ENCODE results near the gene TMEM8B. TPM values are rescaled to one million over a fixed set of nuclear protein-coding genes. Genes with fewer than 3 reads are reported as not detected.
"Not testable (repeated sequence)": the region's sequence is repeated elsewhere in the genome, so short reads cannot be mapped to it uniquely, and the experiment has no call there.

TMEM8B gene
- total and polyA plus RNA-seq, 2 donors, result 1.5 to 11.9 TPM

GRCh38 chr9:35884908-35885307, 55.9 kb downstream of the TMEM8B start:
- not testable (repeated sequence) for H3K36me3 ChIP-seq (ENCODE audit: control insufficient read depth in 2 of 2, insufficient read depth in 2 of 2, low read length in 1 of 2); H3K9me3 ChIP-seq (ENCODE audit: control insufficient read depth in 2 of 2, insufficient read depth in 1 of 2, low read length in 1 of 2); DNase-seq (ENCODE audit: low read depth in 6 of 9, low spot score in 9 of 9); H3K4me1 ChIP-seq (ENCODE audit: control insufficient read depth in 2 of 2, insufficient read depth in 2 of 2, low read length in 2 of 2); H3K4me3 ChIP-seq (ENCODE audit: low read length in 2 of 2); H3K27ac ChIP-seq (ENCODE audit: low read depth in 1 of 2, low read length in 1 of 2); H3K27me3 ChIP-seq (ENCODE audit: control insufficient read depth in 2 of 2, insufficient read depth in 1 of 2, low read length in 1 of 2)
- 92% methylated on average over 3 of the region's 3 CpGs for WGBS

GRCh38 chr9:35891646-35892045, 62.6 kb downstream of the TMEM8B start:
- H3K36me3 ChIP-seq (ENCODE audit: control insufficient read depth in 2 of 2, insufficient read depth in 2 of 2, low read length in 1 of 2), result no peaks in the 10 kb centered on the region
- no peak overlapping the region for H3K27ac ChIP-seq (ENCODE audit: low read depth in 1 of 2, low read length in 1 of 2)
- WGBS, result 71% methylated on average over 3 of the region's 3 CpGs
- no peak overlapping the region for H3K4me3 ChIP-seq (ENCODE audit: low read length in 2 of 2)
- H3K27me3 ChIP-seq (ENCODE audit: control insufficient read depth in 2 of 2, insufficient read depth in 1 of 2, low read length in 1 of 2), result peaks cover 0 to 15% of the 10 kb centered on the region in 2 donors
- no peak for DNase-seq (ENCODE audit: low read depth in 6 of 9, low spot score in 9 of 9)
- no peaks in the 10 kb centered on the region for H3K9me3 ChIP-seq (ENCODE audit: control insufficient read depth in 2 of 2, insufficient read depth in 1 of 2, low read length in 1 of 2)
- H3K4me1 ChIP-seq (ENCODE audit: control insufficient read depth in 2 of 2, insufficient read depth in 2 of 2, low read length in 2 of 2), result peaks cover 0 to 5% of the 10 kb centered on the region in 2 donors

- DNase-seq (ENCODE audit: low read depth in 6 of 9, low spot score in 9 of 9), result no peak
- Histone ChIP-seq H3K4me1 (ENCODE audit: control insufficient read depth in 2 of 2, insufficient read depth in 2 of 2, low read length in 2 of 2) (peaks cover 0 to 5% of the 10 kb centered on the region in 2 donors), H3K27me3 (ENCODE audit: control insufficient read depth in 2 of 2, insufficient read depth in 1 of 2, low read length in 1 of 2) (peaks cover 0 to 15% of the 10 kb centered on the region in 2 donors), H3K36me3 (ENCODE audit: control insufficient read depth in 2 of 2, insufficient read depth in 2 of 2, low read length in 1 of 2) (no peaks in the 10 kb centered on the region), H3K27ac (ENCODE audit: low read depth in 1 of 2, low read length in 1 of 2) (no peak overlapping the region), H3K9me3 (ENCODE audit: control insufficient read depth in 2 of 2, insufficient read depth in 1 of 2, low read length in 1 of 2) (no peaks in the 10 kb centered on the region), H3K4me3 (ENCODE audit: low read length in 2 of 2) (no peak overlapping the region)
- 100% methylated on average over 1 of the region's 1 CpG for WGBS
Measured at GRCh38 chr9:35892051-35892450, 63.0 kb downstream of the TMEM8B start.

- H3K27ac ChIP-seq (ENCODE audit: low read depth in 1 of 2, low read length in 1 of 2), result no peak overlapping the region
- over 99% methylated on average over 2 of the region's 2 CpGs for WGBS
- no peak overlapping the region for H3K4me3 ChIP-seq (ENCODE audit: low read length in 2 of 2)
Measured at GRCh38 chr9:35896570-35896969, 67.5 kb downstream of the TMEM8B start.

GRCh38 chr9:35897376-35898099, 68.5 kb downstream of the TMEM8B start:
- not testable (repeated sequence) for H3K27me3 ChIP-seq (ENCODE audit: control insufficient read depth in 2 of 2, insufficient read depth in 1 of 2, low read length in 1 of 2); H3K27ac ChIP-seq (ENCODE audit: low read depth in 1 of 2, low read length in 1 of 2); H3K36me3 ChIP-seq (ENCODE audit: control insufficient read depth in 2 of 2, insufficient read depth in 2 of 2, low read length in 1 of 2); H3K4me3 ChIP-seq (ENCODE audit: low read length in 2 of 2); H3K9me3 ChIP-seq (ENCODE audit: control insufficient read depth in 2 of 2, insufficient read depth in 1 of 2, low read length in 1 of 2); DNase-seq (ENCODE audit: low read depth in 6 of 9, low spot score in 9 of 9); H3K4me1 ChIP-seq (ENCODE audit: control insufficient read depth in 2 of 2, insufficient read depth in 2 of 2, low read length in 2 of 2)
- WGBS, result 87% methylated on average over 7 of the region's 7 CpGs

More at GRCh38 chr9:35896570-35896969, 67.5 kb downstream of the TMEM8B start:
- Histone ChIP-seq H3K36me3 (ENCODE audit: control insufficient read depth in 2 of 2, insufficient read depth in 2 of 2, low read length in 1 of 2) (no peaks in the 10 kb centered on the region), H3K27me3 (ENCODE audit: control insufficient read depth in 2 of 2, insufficient read depth in 1 of 2, low read length in 1 of 2) (peaks cover 0 to 12% of the 10 kb centered on the region in 2 donors), H3K9me3 (ENCODE audit: control insufficient read depth in 2 of 2, insufficient read depth in 1 of 2, low read length in 1 of 2) (no peaks in the 10 kb centered on the region), H3K4me1 (ENCODE audit: control insufficient read depth in 2 of 2, insufficient read depth in 2 of 2, low read length in 2 of 2) (peaks cover 0 to 5% of the 10 kb centered on the region in 2 donors)
- no peak for DNase-seq (ENCODE audit: low read depth in 6 of 9, low spot score in 9 of 9)

GRCh38 chr9:35898337-35898736, 69.3 kb downstream of the TMEM8B start:
- Histone ChIP-seq H3K4me3 (ENCODE audit: low read length in 2 of 2) (no peak overlapping the region), H3K9me3 (ENCODE audit: control insufficient read depth in 2 of 2, insufficient read depth in 1 of 2, low read length in 1 of 2) (no peaks in the 10 kb centered on the region), H3K27ac (ENCODE audit: low read depth in 1 of 2, low read length in 1 of 2) (no peak overlapping the region), H3K4me1 (ENCODE audit: control insufficient read depth in 2 of 2, insufficient read depth in 2 of 2, low read length in 2 of 2) (peaks cover 0 to 9% of the 10 kb centered on the region in 2 donors), H3K27me3 (ENCODE audit: control insufficient read depth in 2 of 2, insufficient read depth in 1 of 2, low read length in 1 of 2) (peaks cover 0 to 2% of the 10 kb centered on the region in 2 donors), H3K36me3 (ENCODE audit: control insufficient read depth in 2 of 2, insufficient read depth in 2 of 2, low read length in 1 of 2) (no peaks in the 10 kb centered on the region)
- no peak for DNase-seq (ENCODE audit: low read depth in 6 of 9, low spot score in 9 of 9)

- Histone ChIP-seq H3K36me3 (ENCODE audit: control insufficient read depth in 2 of 2, insufficient read depth in 2 of 2, low read length in 1 of 2) (no peaks in the 10 kb centered on the region), H3K9me3 (ENCODE audit: control insufficient read depth in 2 of 2, insufficient read depth in 1 of 2, low read length in 1 of 2) (no peaks in the 10 kb centered on the region), H3K4me3 (ENCODE audit: low read length in 2 of 2) (no peak overlapping the region), H3K27ac (ENCODE audit: low read depth in 1 of 2, low read length in 1 of 2) (no peak overlapping the region), H3K4me1 (ENCODE audit: control insufficient read depth in 2 of 2, insufficient read depth in 2 of 2, low read length in 2 of 2) (peaks cover 0 to 12% of the 10 kb centered on the region in 2 donors), H3K27me3 (ENCODE audit: control insufficient read depth in 2 of 2, insufficient read depth in 1 of 2, low read length in 1 of 2) (peaks cover 0 to 1% of the 10 kb centered on the region in 2 donors)
- no peak for DNase-seq (ENCODE audit: low read depth in 6 of 9, low spot score in 9 of 9)
- WGBS, result 97% methylated on average over 2 of the region's 2 CpGs
Measured at GRCh38 chr9:35899021-35899420, 70.0 kb downstream of the TMEM8B start.

GRCh38 chr9:35903049-35903448, 74.0 kb downstream of the TMEM8B start:
- Histone ChIP-seq H3K9me3 (ENCODE audit: control insufficient read depth in 2 of 2, insufficient read depth in 1 of 2, low read length in 1 of 2) (no peaks in the 10 kb centered on the region), H3K27ac (ENCODE audit: low read depth in 1 of 2, low read length in 1 of 2) (no peak overlapping the region), H3K4me3 (ENCODE audit: low read length in 2 of 2) (no peak overlapping the region), H3K4me1 (ENCODE audit: control insufficient read depth in 2 of 2, insufficient read depth in 2 of 2, low read length in 2 of 2) (peaks cover under 1 to 41% of the 10 kb centered on the region in 2 donors), H3K27me3 (ENCODE audit: control insufficient read depth in 2 of 2, insufficient read depth in 1 of 2, low read length in 1 of 2) (no peaks in the 10 kb centered on the region), H3K36me3 (ENCODE audit: control insufficient read depth in 2 of 2, insufficient read depth in 2 of 2, low read length in 1 of 2) (no peaks in the 10 kb centered on the region)
- WGBS, result 38% methylated on average over 3 of the region's 3 CpGs
- peak in 8 of 9 donors; percentile 35 to 82 (median 64) for DNase-seq (ENCODE audit: low read depth in 6 of 9, low spot score in 9 of 9)

- Histone ChIP-seq H3K4me3 (ENCODE audit: low read length in 2 of 2) (no peak overlapping the region), H3K9me3 (ENCODE audit: control insufficient read depth in 2 of 2, insufficient read depth in 1 of 2, low read length in 1 of 2) (no peaks in the 10 kb centered on the region), H3K36me3 (ENCODE audit: control insufficient read depth in 2 of 2, insufficient read depth in 2 of 2, low read length in 1 of 2) (no peaks in the 10 kb centered on the region), H3K27ac (ENCODE audit: low read depth in 1 of 2, low read length in 1 of 2) (no peak overlapping the region), H3K4me1 (ENCODE audit: control insufficient read depth in 2 of 2, insufficient read depth in 2 of 2, low read length in 2 of 2) (peaks cover 7 to 54% of the 10 kb centered on the region in 2 donors), H3K27me3 (ENCODE audit: control insufficient read depth in 2 of 2, insufficient read depth in 1 of 2, low read length in 1 of 2) (no peaks in the 10 kb centered on the region)
- DNase-seq (ENCODE audit: low read depth in 6 of 9, low spot score in 9 of 9), result no peak
- 92% methylated on average over 8 of the region's 8 CpGs for WGBS
Measured at GRCh38 chr9:35904338-35904737, 75.3 kb downstream of the TMEM8B start.
